ENCODE data around the gene MT1F. TPM values are rescaled to one million over a fixed set of nuclear protein-coding genes. Genes with fewer than 3 reads are reported as not detected.

The MT1F gene
- total RNA-seq, 1 donor from 2014 or later: not detected

DNA sequence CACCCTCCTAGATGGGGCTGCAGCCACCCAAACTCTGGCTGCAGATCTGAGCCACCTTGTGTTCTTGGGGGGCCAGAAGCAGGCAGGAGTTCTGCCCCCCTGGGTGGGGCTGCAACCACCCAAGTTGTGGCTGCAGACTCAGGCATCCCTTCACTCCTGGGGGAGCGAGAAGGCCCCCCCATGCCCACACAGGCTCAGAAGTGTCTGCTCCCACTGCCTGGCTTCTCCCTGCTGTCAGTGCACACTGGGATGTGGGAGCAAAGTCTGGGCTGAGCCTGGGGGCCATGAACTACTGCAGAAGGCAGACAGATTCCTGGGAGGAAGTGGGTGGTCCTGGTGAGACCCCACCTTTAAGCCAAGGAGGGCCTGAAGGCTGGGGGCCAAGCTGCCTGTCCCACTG, 37.5 kb downstream of the MT1F start:
- Histone ChIP-seq H3K4me1 (ENCODE audit: insufficient read depth, low read length) (no peaks in the 10 kb centered on the region), H3K36me3 (ENCODE audit: insufficient read depth, low read length) (no peaks in the 10 kb centered on the region), H3K4me2 (ENCODE audit: low read length) (no peak overlapping the region), H4K20me1 (ENCODE audit: insufficient read depth, low read length) (no peaks in the 10 kb centered on the region), H3K9ac (ENCODE audit: low read length) (no peak overlapping the region), H3K9me3 (ENCODE audit: insufficient read depth, low read depth, low read length) (no peaks in the 10 kb centered on the region), H3K27me3 (ENCODE audit: insufficient read depth, low read length) (no peaks in the 10 kb centered on the region), H3K4me3 (ENCODE audit: insufficient read depth, low read depth, low read length) (no peak overlapping the region), H2AFZ (ENCODE audit: low read depth, low read length) (no peak overlapping the region), H3K79me2 (ENCODE audit: insufficient read depth, low read length) (no peaks in the 10 kb centered on the region), H3K27ac (ENCODE audit: low read depth, low read length) (no peak overlapping the region)
- Mint-ChIP-seq H3K36me3 (ENCODE audit: low read depth, unreplicated experiment) (no peaks in the 10 kb centered on the region), H3K27ac (ENCODE audit: unreplicated experiment) (no peak overlapping the region), H3K4me1 (ENCODE audit: low read depth, unreplicated experiment) (peaks cover 1% of the 10 kb centered on the region), H3K4me3 (ENCODE audit: unreplicated experiment) (no peak overlapping the region), H3K27me3 (ENCODE audit: low read depth, unreplicated experiment) (peaks cover 4% of the 10 kb centered on the region), H3K9me3 (ENCODE audit: unreplicated experiment) (no peaks in the 10 kb centered on the region)
- TF ChIP-seq, protein P1, sequence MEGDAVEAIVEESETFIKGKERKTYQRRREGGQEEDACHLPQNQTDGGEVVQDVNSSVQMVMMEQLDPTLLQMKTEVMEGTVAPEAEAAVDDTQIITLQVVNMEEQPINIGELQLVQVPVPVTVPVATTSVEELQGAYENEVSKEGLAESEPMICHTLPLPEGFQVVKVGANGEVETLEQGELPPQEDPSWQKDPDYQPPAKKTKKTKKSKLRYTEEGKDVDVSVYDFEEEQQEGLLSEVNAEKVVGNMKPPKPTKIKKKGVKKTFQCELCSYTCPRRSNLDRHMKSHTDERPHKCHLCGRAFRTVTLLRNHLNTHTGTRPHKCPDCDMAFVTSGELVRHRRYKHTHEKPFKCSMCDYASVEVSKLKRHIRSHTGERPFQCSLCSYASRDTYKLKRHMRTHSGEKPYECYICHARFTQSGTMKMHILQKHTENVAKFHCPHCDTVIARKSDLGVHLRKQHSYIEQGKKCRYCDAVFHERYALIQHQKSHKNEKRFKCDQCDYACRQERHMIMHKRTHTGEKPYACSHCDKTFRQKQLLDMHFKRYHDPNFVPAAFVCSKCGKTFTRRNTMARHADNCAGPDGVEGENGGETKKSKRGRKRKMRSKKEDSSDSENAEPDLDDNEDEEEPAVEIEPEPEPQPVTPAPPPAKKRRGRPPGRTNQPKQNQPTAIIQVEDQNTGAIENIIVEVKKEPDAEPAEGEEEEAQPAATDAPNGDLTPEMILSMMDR (IDR thresholded peaks at IDR 0.05; ENCODE audit: insufficient read depth, low read depth, low read length): no peak
- no peak for TF ChIP-seq EZH2 (IDR thresholded peaks at IDR 0.05; ENCODE audit: insufficient read depth, low read length)
- no peak for FAIRE-seq
- no peak for DNase-seq (ENCODE audit: low read depth)

DNA sequence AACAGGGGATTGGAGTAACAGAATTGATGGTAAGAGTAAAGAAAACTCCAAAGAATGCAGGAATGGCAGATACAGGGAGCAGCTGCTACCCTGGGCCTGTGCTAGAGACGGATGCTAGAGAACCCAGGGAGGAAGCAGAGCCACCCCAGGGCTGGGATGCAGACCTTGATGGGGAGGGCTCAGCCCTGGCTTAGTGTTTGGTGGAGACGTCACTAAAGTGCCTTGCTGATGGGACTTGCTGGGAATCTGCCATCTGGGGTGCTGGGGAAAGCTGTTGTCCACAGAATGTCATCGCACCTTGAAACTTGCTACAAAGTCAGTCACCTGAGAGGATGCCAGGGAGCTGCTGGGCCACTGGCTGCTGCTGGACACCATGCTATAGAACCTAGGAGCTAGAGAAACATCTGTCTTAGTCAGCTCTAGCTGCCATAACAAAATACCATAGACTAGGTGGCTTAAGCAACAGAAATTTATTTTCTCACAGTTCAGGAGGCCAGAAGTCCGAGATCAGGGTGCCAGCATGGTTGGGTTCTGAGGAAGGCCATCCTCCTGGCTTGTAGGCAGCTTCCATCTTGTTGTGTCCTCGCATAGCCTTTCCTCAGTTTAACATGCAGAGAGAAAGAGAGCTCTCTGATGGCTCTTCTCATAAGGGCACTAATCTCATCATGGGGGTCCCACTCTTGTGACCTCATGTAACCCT, 39.8 kb downstream of the MT1F start:
- H3K4me3 Mint-ChIP-seq (ENCODE audit: unreplicated experiment): no peak overlapping the region
- no peak for DNase-seq (ENCODE audit: low read depth)
- H3K4me1 Mint-ChIP-seq (ENCODE audit: low read depth, unreplicated experiment): no peaks in the 10 kb centered on the region
- no peaks in the 10 kb centered on the region for H3K9me3 ChIP-seq (ENCODE audit: insufficient read depth, low read depth, low read length)
- H3K27ac Mint-ChIP-seq (ENCODE audit: unreplicated experiment): no peak overlapping the region
- H3K9me3 Mint-ChIP-seq (ENCODE audit: unreplicated experiment): no peaks in the 10 kb centered on the region
- TF ChIP-seq, protein P1 (IDR thresholded peaks at IDR 0.05; ENCODE audit: insufficient read depth, low read depth, low read length): no peak
- TF ChIP-seq EZH2 (IDR thresholded peaks at IDR 0.05; ENCODE audit: insufficient read depth, low read length): no peak
- H3K36me3 ChIP-seq (ENCODE audit: insufficient read depth, low read length): no peaks in the 10 kb centered on the region
- no peak overlapping the region for H3K4me2 ChIP-seq (ENCODE audit: low read length)
- H4K20me1 ChIP-seq (ENCODE audit: insufficient read depth, low read length): no peaks in the 10 kb centered on the region
- H3K4me1 ChIP-seq (ENCODE audit: insufficient read depth, low read length): no peaks in the 10 kb centered on the region
- no peak overlapping the region for H2AFZ ChIP-seq (ENCODE audit: low read depth, low read length)
- H3K27me3 ChIP-seq (ENCODE audit: insufficient read depth, low read length): no peaks in the 10 kb centered on the region
- no peak overlapping the region for H3K9ac ChIP-seq (ENCODE audit: low read length)
- H3K27me3 Mint-ChIP-seq (ENCODE audit: low read depth, unreplicated experiment): peaks cover 4% of the 10 kb centered on the region
- FAIRE-seq: no peak
- H3K79me2 ChIP-seq (ENCODE audit: insufficient read depth, low read length): no peaks in the 10 kb centered on the region
- H3K27ac ChIP-seq (ENCODE audit: low read depth, low read length): no peak overlapping the region
- H3K36me3 Mint-ChIP-seq (ENCODE audit: low read depth, unreplicated experiment): no peaks in the 10 kb centered on the region
- no peak overlapping the region for H3K4me3 ChIP-seq (ENCODE audit: insufficient read depth, low read depth, low read length)

DNA sequence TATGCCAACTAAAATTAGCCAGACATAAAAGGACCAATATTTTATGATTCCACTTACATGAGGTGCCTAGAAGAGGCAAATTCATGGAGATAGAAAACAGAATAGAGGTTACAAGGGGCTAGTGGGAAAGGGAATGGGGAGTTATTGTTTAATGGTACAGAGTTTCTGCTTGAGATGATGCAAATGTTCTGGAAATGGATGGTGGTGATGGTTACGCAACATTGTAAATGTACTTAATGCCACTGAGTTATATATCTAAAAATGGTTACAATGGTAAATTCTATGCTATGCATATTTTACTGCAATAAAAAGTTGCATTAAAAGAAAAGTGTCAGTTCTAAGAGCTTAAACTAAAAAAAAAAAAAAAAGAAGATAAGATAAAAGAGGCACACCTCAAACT, 42.4 kb downstream of the MT1F start:
- peaks cover 11% of the 10 kb centered on the region for H3K27me3 Mint-ChIP-seq (ENCODE audit: low read depth, unreplicated experiment)
- H3K4me2 ChIP-seq (ENCODE audit: low read length): no peak overlapping the region
- no peaks in the 10 kb centered on the region for H3K36me3 ChIP-seq (ENCODE audit: insufficient read depth, low read length)
- H3K27me3 ChIP-seq (ENCODE audit: insufficient read depth, low read length): no peaks in the 10 kb centered on the region
- DNase-seq (ENCODE audit: low read depth) (no peak), FAIRE-seq (no peak)
- H3K9ac ChIP-seq (ENCODE audit: low read length): no peak overlapping the region
- no peaks in the 10 kb centered on the region for H3K79me2 ChIP-seq (ENCODE audit: insufficient read depth, low read length)
- no peak overlapping the region for H3K27ac Mint-ChIP-seq (ENCODE audit: unreplicated experiment)
- no peaks in the 10 kb centered on the region for H3K9me3 ChIP-seq (ENCODE audit: insufficient read depth, low read depth, low read length)
- no peaks in the 10 kb centered on the region for H4K20me1 ChIP-seq (ENCODE audit: insufficient read depth, low read length)
- H3K4me1 ChIP-seq (ENCODE audit: insufficient read depth, low read length): no peaks in the 10 kb centered on the region
- TF ChIP-seq EZH2 (IDR thresholded peaks at IDR 0.05; ENCODE audit: insufficient read depth, low read length): no peak
- TF ChIP-seq, protein P1 (IDR thresholded peaks at IDR 0.05; ENCODE audit: insufficient read depth, low read depth, low read length): no peak
- H2AFZ ChIP-seq (ENCODE audit: low read depth, low read length): no peak overlapping the region
- H3K4me1 Mint-ChIP-seq (ENCODE audit: low read depth, unreplicated experiment): no peaks in the 10 kb centered on the region
- H3K4me3 Mint-ChIP-seq (ENCODE audit: unreplicated experiment): no peak overlapping the region
- H3K27ac ChIP-seq (ENCODE audit: low read depth, low read length): no peak overlapping the region
- no peak overlapping the region for H3K4me3 ChIP-seq (ENCODE audit: insufficient read depth, low read depth, low read length)
- H3K36me3 Mint-ChIP-seq (ENCODE audit: low read depth, unreplicated experiment): no peaks in the 10 kb centered on the region
- H3K9me3 Mint-ChIP-seq (ENCODE audit: unreplicated experiment): no peaks in the 10 kb centered on the region

Data from astrocyte (in vitro differentiated cells and primary cell).